GM18907 (cell line): ENCODE data around the gene WDR44.
"Not testable (repeated sequence)": the region's sequence is repeated elsewhere in the genome, so short reads cannot be mapped to it uniquely, and the experiment has no call there.

Experiments used
- ATAC-seq: cut with Tn5 transposase; IDR thresholded peaks from one replicate; pipeline ENCODE4 v1.9.1; 2021; ENCODE audit warnings: mild to moderate bottlenecking, moderate library complexity; ENCODE audit not compliant: unreplicated experiment

Gene WDR44

DNA sequence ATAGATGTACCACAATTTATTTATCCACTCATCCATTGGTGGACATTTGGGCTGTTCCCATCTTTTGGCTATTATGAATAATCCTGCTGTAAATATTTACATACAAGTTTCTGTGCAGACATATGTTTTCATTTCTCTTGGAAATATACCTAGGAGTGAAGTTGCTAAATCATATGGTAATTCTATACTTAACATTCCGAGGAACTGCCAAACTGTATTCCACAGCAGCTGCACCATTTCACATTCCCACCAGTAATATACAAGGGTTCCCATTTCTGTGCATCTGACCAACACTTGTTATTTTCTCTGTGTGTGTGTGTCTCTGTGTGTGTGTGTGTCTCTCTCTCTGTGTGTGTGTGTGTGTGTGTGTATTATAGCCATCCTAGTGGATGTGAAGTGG is 134.3 kb downstream of the WDR44 start:
- ATAC-seq = no peak

DNA sequence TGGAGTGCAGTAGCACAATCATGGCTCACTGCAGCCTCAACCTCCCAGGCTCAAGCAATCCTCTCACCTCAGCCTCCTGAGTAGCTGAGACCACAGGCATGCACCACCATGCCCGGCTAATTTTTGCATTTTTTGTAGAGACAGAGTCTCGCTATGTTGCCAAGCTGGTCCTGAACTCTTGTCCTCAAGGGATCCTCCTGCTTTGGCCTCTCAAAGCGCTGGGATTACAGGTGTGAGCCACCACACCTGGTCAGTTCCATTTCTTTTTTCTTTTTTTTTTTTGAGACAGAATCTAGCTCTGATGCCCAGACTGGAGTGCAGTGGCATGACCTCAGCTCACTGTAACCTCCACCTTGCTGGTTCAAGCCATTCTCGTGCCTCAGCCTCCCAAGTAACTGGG is 136.5 kb downstream of the WDR44 start:
- ATAC-seq = not testable (repeated sequence)

DNA sequence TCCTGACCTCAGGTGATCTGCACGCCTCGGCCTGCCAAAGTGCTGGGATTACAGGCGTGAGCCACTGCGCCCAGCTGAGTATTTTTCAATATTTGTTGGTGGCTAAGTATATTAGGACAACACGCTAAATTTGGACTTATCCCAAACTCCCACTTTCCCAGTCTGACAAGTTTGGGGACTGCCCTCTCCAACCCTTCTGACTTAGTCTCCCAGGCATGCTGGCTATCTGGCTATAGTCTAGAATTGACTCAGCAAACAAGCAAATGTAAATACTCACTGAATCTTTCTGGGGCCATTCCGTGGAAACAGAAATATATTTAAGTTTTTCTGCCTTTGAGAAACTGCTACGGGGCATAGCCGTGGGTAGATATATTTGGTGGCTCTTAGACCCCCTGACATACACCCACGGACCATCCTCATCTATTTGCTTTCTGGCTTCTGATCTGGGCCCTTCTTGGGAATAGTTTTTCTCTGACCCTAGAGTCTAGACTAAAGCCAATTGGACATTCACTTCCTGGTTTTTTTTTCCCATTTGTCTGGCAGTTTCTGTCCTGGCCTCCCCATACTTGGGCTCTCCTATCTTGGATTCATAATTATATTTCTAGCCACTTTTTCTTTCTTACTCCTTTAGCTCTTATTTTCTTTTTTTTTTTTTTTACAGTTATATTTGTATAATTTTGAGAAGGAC is 138.5 kb downstream of the WDR44 start:
- ATAC-seq = no peak

DNA sequence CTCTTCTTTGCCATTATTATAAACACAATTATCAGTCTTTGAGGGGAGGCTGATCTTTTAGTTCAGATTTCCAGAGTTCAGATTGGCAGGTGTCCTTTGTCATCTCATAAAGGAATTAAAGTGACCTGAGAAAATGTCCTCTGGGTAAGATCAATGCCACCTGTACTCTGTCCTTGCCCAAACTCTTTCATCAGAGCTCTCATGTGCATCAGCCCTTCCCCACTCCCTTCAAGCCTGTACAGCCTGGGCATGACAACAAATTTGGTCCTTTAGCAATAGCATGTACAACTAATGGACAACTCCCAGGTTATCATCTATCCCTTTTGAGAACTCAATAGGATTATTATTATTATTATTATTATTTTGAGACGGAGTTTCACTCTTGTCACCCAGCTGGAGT is 140.8 kb downstream of the WDR44 start:
- ATAC-seq = not testable (repeated sequence)

DNA sequence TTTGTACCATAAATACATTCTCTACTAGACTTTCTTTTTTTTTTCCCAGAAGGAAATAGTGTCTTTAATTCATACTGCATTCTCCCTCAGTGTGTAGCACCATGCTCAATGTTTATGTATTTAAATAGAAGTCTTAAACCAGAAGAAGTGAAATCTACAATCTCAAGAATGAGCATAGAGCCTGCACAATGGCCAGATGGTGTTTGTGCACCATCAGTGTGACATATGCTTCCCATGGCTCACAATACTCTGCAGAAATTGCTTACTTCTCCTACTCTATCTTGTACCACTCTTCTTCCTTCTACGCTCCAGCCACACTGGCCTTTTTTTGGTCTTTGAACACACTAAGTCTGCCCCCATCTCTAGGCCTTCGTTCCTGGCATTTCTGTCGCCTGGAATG is 147.1 kb downstream of the WDR44 start:
- no peak for ATAC-seq

DNA sequence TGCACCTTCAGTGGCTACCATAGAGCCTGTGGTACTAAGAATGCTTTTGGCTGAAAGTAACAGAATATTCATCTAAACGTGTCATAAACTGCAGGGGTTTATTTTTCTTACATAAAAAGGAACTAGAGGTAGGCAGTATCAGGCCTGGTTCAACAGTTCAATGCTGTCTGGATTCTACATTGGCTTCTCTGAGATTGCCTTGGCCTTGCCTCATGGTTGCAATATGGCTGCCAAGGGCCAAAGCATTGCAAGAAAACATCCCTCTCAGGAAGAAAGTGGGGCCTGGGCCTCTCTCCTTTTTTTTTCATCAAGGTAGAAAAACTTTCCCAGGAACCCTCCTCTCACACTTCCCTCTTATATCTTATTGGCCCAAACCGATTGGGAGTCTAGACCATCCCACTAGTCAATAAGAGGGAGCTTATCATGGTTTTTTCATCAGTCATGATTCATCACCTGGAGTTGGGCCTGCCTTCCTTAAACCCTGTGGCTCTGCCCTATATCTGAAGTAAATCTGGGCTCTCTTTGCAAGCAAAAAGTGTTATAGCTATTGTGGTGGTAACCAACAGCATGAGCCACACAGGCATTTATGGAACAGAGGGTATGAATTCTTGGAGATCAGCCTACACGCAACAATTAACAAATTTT is 147.9 kb downstream of the WDR44 start:
- no peak for ATAC-seq

DNA sequence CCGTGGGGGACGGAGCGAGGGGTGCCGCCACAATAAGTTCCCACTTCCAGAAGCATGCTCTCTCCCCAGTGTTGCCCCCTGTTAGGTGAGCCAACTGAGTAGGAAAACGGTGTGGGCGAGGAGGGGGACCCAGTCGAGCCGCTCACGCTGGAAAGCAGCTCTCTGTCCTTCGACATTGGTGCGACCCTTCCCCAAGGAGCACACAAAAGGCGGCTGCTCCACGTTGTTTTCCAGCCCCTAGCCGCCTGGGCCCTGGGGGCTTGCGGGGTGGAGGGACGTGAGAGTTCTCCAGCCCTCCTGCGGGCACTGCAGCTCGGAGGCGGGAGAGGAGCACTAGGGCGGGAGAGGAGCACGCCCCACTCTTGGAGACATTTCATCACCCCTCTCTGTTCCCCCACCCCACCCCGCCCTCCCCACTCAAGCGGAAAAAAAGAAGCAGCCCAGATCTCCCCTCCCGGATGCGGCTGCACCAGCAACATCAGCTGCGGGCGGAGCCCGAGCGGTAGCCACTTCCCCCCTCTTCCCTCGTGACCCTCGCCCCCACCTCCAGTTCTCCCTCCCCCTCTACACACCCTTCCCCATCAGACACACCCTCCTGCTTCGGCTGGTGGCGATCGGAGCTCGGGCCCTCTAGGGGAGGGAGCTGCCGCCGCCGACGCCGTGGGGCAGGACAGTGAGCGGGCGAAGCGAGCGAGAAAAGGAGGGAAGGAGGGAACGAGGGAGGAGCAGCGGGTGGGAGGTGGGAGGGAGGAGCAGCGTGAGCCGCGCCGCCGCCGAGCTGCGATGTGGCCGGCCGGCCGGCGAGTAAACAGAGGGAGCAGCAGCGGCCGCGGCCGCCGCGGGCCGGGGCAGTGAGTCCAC is 149.4 kb downstream of the WDR44 start, which contains the start of gene DOCK11:
Gene DOCK11, plus strand, starts transcription at position 755 of the 861 bp plus-strand sequence. CDS start 157 bp downstream, outside the sequence.
- peak; percentile 68 for ATAC-seq

DNA sequence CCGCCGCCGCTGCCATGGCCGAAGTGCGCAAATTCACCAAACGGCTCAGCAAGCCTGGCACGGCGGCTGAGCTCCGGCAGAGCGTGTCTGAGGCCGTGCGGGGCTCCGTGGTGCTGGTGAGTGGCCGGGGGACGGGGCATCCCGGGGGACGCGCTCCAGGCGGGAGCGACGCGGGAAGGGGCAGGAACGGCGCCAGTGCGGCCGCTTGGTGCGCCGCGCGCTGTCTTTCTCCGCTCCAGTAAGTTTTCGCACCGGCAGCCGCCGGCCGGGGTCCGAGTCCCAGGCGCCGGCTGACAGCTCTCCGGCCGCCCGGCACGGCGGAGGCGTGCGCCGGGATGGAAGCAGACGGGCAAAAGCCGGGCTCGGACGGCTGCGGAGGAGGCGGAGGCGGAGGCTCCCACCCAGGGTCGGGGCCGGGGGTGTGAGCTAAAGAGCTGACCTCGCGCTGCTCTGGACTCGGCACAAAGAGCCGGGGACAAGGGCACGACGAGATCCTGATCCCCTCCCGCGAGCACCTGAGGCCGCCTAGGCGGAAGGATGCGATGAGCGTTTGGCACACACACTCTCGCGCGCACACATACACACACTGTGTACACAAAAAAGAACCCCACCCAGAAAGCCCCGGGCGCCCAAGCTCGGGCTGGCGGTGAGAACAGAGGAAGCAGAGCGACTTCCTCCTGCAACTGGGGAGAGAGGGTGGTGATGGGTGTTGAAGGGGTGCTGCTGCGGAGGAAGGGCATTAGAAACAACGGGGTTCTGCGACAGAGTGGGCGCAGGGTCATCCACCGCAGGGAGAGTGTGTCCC is 150.3 kb downstream of the WDR44 start:
- ATAC-seq = peak; percentile 60

DNA sequence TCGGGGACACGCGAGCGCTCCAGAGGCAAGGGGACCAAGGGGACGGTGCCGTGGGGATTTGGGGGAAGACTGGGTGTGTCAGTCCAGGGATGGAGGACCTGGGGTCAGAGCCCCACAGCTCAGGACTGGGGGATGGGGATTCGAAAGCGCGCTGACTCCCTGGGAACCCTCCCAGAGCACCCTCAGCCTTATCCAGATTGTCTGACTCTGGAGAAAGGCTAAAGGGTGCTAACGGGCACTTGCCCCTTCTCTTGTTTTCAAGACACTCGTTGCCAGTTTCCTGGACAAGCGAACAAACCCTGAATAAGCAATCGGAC is 150.8 kb downstream of the WDR44 start:
- ATAC-seq = peak; percentile 14

DNA sequence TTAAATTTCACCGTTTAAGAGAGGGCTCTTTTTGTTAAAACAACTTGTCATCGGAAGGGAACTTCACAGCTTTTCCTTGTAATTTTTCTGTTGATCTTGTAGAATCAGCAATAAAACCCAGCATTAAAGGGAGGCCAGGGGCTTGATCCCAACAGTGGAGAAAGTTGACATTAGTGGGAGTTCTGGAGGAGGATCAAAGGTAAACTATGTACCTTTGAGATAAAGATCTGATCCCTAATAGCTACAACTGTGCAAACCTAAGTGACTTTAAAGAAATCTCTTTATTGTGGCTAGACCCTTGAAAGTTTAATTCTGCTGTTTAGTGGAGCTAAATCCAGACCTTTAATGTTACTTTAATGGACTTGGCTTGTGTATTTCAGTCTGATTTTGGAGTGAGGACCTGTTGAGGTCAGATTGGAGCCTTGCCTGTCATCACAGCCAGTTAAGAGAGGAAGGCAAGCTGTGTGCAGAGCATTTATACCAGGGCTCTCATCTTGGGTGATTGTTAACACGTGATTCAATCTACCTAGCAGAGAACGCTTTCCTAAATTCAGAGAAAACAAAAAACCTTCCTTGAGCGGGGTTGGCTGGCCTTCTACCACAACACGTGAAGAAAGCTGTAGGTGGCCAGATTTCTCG is 151.4 kb downstream of the WDR44 start:
- no peak for ATAC-seq

DNA sequence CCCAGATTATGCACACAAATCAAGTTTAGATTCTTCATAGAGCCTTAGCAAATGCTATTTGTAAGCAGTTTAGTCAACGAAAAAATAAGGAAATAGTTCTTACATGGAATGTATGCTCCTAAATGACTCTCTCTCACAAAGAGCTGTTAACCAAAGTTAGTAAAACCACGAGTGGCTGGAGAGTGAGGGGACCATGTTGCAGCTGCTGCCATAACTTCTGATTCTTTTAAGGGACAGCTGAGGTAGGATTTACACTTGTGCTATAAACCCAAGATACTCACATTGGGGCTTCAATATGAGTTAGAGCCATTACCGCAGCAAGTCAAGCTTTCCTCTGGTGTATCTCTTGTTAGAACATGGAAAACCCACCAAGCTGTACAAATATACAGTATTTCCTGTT is 152.4 kb downstream of the WDR44 start:
- no peak for ATAC-seq

DNA sequence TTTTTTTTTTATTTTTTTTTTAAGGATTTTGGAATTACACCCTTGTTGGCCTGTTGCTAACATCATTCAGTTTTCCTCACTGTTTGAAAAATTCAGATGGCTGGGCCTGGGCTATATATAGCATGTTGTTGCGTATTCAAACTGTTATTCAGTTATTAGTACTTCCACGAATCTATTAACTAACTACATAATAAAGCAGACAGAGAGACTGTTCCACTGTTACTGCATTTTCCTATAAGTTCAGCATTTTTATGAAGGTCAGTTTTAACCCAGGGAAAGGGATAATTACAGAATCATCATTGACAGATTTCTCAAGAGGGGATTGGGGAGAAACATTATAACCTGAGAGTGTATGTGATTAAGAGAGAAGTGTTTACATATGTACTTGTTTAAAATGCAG is 152.8 kb downstream of the WDR44 start:
- ATAC-seq = no peak

DNA sequence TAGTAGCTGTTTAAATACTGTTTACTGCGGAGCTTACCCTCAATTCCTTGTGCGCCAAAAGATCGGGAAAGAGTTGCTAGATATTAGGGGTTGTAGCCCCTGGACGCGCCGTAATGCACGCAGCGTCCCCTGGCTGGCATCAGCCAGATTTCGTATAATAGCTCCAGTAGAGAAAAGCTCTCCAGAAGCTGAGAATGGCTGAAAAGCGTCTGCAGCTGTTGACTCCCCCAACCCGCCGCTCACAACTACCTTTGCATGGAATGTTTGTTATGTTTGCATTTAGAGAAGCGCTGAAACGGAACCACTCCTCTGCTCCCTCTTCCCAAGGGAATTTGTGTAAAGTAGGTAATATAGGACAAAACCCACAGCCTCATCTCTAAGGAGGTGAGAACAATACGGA is 153.4 kb downstream of the WDR44 start:
- ATAC-seq = no peak
